HUES6 (cell line): ENCODE measurements around the gene METTL1.
A peak's percentile ranks its signal among the peaks of the same experiment; 100 is the strongest.

Experiments used
- H3K27ac ChIP-seq: 2 replicates; pipeline ENCODE4 v1.7.0; 2013; ENCODE audit warnings: low read depth, mild to moderate bottlenecking, low read length, inconsistent platforms
- H3K27me3 ChIP-seq: 2 replicates; pipeline ENCODE4 v1.6.1; 2013; ENCODE audit warnings: low read length; ENCODE audit not compliant: control insufficient read depth, insufficient read depth
- H3K36me3 ChIP-seq: 2 replicates; pipeline ENCODE4 v1.6.1; 2013; ENCODE audit warnings: low read length; ENCODE audit not compliant: control insufficient read depth, insufficient read depth
- H3K4me1 ChIP-seq: 2 replicates; pipeline ENCODE4 v1.6.1; 2013; ENCODE audit warnings: low read length; ENCODE audit not compliant: control insufficient read depth, insufficient read depth
- H3K4me3 ChIP-seq: 2 replicates; pipeline ENCODE4 v1.5.1; 2013; ENCODE audit warnings: low read depth, low read length
- H3K9ac ChIP-seq: one replicate; pipeline ENCODE4 v1.6.1; 2013; ENCODE audit warnings: mild to moderate bottlenecking, low read length
- H3K9me3 ChIP-seq: 2 replicates; pipeline ENCODE4 v1.6.1; 2013; ENCODE audit warnings: low read depth, low read length; ENCODE audit not compliant: control insufficient read depth, insufficient read depth

Gene METTL1

DNA sequence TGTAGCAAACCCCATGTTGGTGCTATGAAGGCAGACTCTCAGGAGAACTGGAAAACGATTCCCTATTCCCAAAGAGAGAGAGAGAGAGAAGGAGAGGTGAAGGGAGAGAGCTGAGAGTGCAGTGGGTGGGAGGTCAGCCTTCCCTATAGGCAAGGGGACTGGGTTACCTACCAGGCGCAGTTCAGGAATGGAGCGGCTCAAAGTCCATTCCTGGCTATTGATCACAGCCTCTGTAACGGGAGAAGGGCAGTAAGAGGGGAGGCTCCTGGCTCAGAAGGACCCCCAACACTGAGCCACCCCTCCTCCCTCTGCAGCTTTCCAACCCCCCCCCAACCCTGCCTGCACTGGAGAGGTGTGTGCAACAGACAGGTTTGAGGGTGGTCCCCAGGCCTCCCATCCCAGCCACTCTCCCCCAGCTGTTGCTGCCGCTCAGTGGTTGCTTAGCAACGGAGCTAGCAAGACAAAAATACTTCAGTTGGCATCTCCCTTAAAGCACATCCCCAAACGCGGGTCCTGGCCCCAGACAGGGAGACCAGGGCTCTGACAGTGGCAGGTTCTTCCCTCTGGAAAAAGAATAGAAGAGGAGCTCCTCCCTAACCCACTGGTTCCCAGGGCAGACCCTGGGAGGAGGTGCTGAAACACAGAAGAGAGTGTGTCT, 36.6 kb downstream of the METTL1 start:
- Histone ChIP-seq H3K27ac (no peak overlapping the region), H3K9ac (no peak overlapping the region), H3K4me3 (peak overlapping the region; percentile 53), H3K4me1 (peaks cover 16% of the 10 kb centered on the region), H3K9me3 (no peaks in the 10 kb centered on the region), H3K27me3 (peaks cover 99% of the 10 kb centered on the region), H3K36me3 (no peaks in the 10 kb centered on the region)

DNA sequence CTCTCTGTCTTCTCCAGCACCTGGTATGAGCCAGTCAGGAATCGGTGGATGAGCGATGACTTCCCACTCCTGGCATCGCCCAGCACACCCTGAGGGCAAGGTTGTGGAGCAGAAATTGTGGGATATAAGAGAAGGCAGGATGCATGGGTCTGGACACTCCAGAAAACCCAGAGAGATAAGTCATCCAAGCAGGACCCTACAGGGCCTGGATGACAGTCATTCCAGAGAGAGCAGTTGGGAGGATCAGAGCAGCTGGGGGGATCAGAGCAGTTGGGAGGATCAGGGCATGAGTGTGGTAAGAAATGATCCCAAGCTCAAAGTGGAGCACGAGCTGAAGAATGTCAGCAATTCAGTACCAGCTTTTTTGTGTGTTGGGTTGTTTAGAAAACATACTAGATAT, 37.3 kb downstream of the METTL1 start:
- peaks cover 16% of the 10 kb centered on the region for H3K4me1 ChIP-seq
- H3K36me3 ChIP-seq, result no peaks in the 10 kb centered on the region
- no peak overlapping the region for H3K9ac ChIP-seq
- no peaks in the 10 kb centered on the region for H3K9me3 ChIP-seq
- peaks cover 99% of the 10 kb centered on the region for H3K27me3 ChIP-seq
- no peak overlapping the region for H3K4me3 ChIP-seq
- H3K27ac ChIP-seq, result no peak overlapping the region

DNA sequence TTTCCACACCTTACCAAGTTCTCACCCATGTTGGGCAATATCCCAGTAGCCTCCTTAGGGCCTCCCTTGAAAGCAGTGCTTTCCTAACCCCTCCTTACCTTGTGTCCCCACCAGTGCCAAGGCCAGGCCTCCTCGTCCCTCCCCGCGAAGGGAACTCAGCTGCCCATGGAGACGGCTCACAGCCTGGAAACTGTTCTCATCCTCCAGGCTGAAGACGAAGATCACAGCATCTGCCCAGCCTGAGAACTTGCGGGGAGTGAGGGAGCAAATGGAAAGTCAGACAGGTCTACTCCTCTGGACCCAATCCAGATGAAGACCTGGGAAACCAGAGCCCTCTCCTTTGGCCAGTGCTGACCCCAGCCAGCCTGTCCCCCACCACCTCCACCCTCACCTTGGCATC, 38.0 kb downstream of the METTL1 start:
- Histone ChIP-seq H3K9ac (no peak overlapping the region), H3K27me3 (peaks cover 99% of the 10 kb centered on the region), H3K9me3 (no peaks in the 10 kb centered on the region), H3K27ac (no peak overlapping the region), H3K4me3 (no peak overlapping the region), H3K4me1 (peaks cover 11% of the 10 kb centered on the region; the same call in 1 of the 2 replicates), H3K36me3 (no peaks in the 10 kb centered on the region)

DNA sequence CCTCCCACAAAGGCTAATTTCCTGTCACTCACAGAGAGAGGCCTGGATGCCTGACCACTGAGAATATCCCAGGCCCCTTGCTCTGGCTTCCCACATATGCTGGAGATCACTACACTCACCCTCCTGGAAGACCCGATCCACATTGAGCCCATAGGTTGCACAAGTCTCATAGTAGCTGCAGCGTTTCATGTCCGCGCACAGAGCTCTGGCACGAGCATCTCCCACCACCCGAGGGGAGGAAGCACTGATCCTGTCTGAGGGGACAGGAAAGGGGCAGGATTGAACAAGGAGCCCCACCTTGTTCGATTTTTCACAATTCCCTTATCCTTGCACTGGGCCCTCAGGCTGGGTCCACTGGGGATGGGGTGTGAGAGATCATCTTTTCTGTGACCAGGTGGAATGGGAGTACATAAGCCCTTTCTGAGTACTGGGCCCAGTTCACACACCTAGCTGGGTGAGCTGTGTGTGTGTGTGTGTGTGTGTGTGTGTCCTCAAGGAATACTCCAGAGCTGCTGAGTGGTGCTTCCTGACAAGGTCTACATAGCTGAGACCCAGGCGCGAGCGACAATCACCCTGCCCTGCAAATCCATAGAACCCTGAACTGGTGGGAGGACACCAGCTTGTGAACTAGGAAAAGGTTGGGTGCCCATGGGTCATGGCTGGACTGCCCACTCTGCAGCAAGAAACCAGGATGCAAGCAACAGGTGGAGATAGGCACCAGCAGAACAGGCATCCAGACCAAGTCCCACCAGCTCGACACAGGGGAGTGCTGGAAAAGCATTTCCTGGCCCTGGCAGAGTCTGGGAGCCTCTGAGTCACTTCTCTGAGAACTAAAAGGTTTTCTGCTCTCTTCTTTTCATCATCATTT, 38.9 kb downstream of the METTL1 start:
- Histone ChIP-seq H3K9me3 (no peaks in the 10 kb centered on the region), H3K4me3 (no peak overlapping the region), H3K4me1 (peaks cover 11% of the 10 kb centered on the region; the same call in 1 of the 2 replicates), H3K27ac (no peak overlapping the region), H3K27me3 (peaks cover 99% of the 10 kb centered on the region), H3K36me3 (no peaks in the 10 kb centered on the region), H3K9ac (no peak overlapping the region)

DNA sequence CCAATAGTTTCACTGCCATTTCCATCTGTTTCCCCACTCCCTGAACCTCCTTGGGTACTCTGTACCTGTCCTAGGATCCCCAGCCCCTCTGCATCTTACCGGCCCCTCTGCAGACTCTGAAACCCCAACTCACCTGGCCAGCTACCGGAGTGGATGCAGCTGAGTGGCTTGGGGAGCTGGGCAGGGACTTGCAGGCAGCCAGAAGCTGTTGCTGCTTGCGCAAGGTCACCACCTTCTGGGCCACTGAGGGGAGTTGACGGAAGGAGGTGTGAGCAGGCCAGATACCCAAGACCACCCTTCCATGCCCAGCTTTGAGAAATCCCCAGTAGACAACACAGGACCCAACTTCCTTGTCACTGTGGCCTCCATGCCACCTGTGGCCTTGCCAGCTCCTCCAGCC, 39.6 kb downstream of the METTL1 start:
- H3K27me3 ChIP-seq, result peaks cover 99% of the 10 kb centered on the region
- H3K4me1 ChIP-seq, result peaks cover 14% of the 10 kb centered on the region; the same call in 1 of the 2 replicates
- H3K4me3 ChIP-seq, result no peak overlapping the region
- no peaks in the 10 kb centered on the region for H3K9me3 ChIP-seq
- H3K27ac ChIP-seq, result no peak overlapping the region
- no peaks in the 10 kb centered on the region for H3K36me3 ChIP-seq
- H3K9ac ChIP-seq, result no peak overlapping the region

DNA sequence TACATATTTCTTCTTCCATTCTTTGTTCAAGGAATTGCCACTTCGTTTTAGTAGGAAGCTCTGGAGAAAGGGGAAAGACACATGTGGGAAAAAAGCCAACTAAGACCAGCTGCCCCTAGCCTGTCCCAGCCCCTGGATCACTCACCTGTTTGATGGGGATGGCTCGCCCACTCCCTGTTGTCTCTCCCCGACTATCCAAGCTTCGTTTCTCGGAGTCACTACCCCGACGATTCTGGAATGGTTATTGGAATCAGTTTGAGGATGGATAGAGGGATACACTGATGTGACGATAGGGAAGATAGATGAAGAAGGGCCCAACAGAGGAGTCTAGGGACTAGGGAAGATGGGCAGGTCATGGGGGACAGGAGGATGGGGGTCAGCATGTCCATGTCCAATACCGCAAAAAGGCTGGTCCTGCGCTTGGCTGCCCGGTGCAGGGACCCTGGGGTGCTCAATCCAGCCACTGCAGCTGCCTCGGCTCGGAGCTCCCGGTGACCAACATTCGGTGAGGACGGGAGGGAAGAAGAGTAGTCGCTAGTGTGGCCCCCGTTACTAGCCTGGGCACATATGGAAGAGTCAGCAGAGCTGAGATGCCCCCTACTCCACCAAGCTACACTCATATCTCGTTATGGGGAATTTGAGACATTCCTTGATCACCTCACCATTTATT, 40.4 kb downstream of the METTL1 start:
- Histone ChIP-seq H3K9me3 (no peaks in the 10 kb centered on the region), H3K27me3 (peaks cover 99% of the 10 kb centered on the region), H3K4me3 (no peak overlapping the region), H3K27ac (no peak overlapping the region), H3K36me3 (no peaks in the 10 kb centered on the region), H3K9ac (no peak overlapping the region), H3K4me1 (peaks cover 12% of the 10 kb centered on the region; the same call in 1 of the 2 replicates)

DNA sequence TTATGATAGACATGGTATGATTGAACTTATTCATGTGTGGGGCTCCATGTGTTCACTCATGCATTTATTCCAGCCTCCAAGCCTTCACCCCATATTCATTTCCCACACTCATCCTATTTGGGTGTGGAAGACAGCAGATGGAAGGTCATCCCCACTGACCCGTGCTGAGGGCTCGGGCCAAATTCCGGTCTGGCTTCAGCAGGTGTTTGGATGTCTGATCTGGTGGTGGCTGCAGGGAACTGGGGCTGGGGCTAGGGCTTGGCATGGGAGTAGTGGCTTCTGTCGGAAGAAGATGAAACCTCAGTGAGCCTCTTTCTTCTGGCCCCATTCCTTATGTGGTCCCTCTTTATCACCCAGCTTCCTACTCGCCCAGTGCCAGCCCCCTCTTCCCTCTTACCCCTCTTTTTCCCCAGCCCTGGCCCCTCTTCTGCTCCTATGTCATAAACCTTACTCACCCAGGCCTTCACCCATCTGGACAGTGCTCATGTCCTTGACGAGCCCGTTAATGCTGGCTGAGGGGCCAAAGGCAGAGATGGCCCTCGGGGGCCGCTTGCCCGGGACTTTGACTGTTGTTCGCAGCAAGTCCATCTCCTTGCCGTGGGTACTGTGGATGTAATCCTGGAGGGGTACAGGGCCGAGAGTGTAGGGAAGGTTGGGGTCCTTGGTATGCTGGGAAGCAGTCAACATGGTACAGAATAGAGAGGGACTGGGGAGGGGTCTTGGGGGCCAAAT, 41.4 kb downstream of the METTL1 start:
- H3K27me3 ChIP-seq, result peaks cover 98% of the 10 kb centered on the region
- no peaks in the 10 kb centered on the region for H3K36me3 ChIP-seq
- H3K9me3 ChIP-seq, result no peaks in the 10 kb centered on the region
- peaks cover 7% of the 10 kb centered on the region; the same call in 1 of the 2 replicates for H3K4me1 ChIP-seq
- no peak overlapping the region for H3K27ac ChIP-seq
- H3K9ac ChIP-seq, result no peak overlapping the region
- H3K4me3 ChIP-seq, result no peak overlapping the region

DNA sequence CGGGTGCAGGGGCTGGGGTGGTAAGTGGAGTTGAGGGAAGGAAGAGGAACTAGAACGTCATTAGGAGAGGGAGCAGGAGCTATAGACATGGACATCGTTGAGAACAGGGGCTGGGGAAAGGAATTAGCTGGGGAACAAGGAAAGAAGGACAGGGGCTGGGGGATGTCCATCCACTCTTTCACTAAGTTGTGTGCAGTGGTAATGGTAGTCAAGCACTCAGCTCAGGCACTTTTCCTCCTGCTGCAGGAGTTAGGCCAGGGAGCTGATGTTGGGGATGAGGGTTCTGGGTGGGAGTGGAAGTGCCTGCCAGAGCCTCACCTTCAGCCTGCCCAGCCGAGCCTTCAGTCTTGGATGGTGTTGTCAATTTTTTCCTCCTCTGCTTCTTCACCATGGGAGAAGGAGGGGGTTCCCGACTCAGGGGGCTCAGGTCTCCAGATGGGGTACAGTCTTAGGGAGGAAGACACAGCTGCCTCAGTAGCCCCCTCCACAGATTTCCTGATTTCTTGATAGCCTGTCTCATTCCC, 42.5 kb downstream of the METTL1 start:
- Histone ChIP-seq H3K27me3 (peaks cover 97% of the 10 kb centered on the region), H3K4me1 (0 out of 2 replicates have a peak, but pooled peaks cover 5% of the 10 kb centered on the region), H3K36me3 (no peaks in the 10 kb centered on the region), H3K9me3 (no peaks in the 10 kb centered on the region), H3K9ac (no peak overlapping the region), H3K27ac (no peak overlapping the region), H3K4me3 (no peak overlapping the region)

DNA sequence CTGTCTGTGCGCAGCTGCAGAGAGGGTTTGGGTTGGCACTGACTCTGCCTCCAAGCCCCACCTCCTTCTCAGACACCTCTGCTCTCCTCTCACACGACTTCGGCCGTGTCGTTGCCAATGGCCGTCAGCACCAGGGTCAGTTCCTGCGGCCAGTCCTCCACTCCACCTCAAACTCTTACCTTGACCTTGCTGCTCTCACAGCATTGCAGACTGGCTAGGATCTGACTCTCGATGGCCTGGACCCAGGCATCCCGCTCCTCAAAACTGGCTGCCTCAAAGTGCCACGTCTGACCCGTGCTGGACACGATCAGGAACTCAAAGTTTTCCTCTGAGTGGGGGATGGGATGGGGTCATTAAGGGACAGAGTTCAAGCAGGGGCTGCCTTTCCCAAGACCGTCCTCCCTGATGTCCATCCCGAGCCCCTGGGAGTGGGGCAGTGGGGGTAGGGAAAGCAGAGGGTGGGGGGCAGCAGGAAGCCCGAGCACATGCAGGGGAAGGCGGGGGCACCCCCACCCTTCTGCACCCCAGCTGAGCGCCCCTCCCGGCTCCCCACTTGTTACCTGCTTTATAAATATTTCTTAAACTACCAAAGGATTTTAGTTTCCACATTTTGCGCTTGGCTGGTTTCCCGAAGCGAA, 44.0 kb downstream of the METTL1 start:
- Histone ChIP-seq H3K27me3 (peaks cover 97% of the 10 kb centered on the region), H3K9me3 (no peaks in the 10 kb centered on the region), H3K4me3 (peak overlapping the region; percentile 64), H3K4me1 (0 out of 2 replicates have a peak, but pooled peaks cover 5% of the 10 kb centered on the region), H3K36me3 (no peaks in the 10 kb centered on the region), H3K9ac (no peak overlapping the region), H3K27ac (no peak overlapping the region)
